ENCODE measurements around the gene ANKZF1. TPM values are rescaled to one million over a fixed set of nuclear protein-coding genes. Genes with fewer than 3 reads are reported as not detected.
A peak's percentile ranks its signal among the peaks of the same experiment; 100 is the strongest.

The ANKZF1 gene
- total and polyA plus RNA-seq, 8 donors: 27.8 to 263 (median 49.7) TPM

- Histone ChIP-seq H3K4me1 (peaks cover 25 to 47% (median 34%) of the 10 kb centered on the region in 4 donors), H3K36me3 (peaks cover 53 to 66% (median 61%) of the 10 kb centered on the region in 4 donors), H3K9me3 (no peaks in the 10 kb centered on the region), H3K27ac (no peak overlapping the region), H3K4me3 (no peak overlapping the region), H3K27me3 (no peaks in the 10 kb centered on the region)
- DNase-seq: no peak
- intact Hi-C loops (cut with DNase I; ENCODE audit: low total_unique reads): loop anchor here (5.0 kb wide), 1 partner anchor 42 kb away; the partner anchor contains the start of gene SLC23A3
- TF ChIP-seq POLR2AphosphoS5 (IDR thresholded peaks at IDR 0.05) (no peak), CTCF (IDR thresholded peaks at IDR 0.05) (no peak), POLR2A (IDR thresholded peaks at IDR 0.05) (no peak), EP300 (IDR thresholded peaks at IDR 0.05) (no peak)
- WGBS, 5 donors: 87 to 94% (median 93%) methylated on average over 6 of the region's 6 CpGs
These were observed 14.8 kb upstream of the ANKZF1 start for GRCh38 chr2:219214786-219215185.

GRCh38 chr2:219215871-219216534 is 13.6 kb upstream of the ANKZF1 start:
- Histone ChIP-seq H3K36me3 (peaks cover 52 to 66% (median 61%) of the 10 kb centered on the region in 4 donors), H3K4me1 (peaks cover 25 to 51% (median 40%) of the 10 kb centered on the region in 4 donors), H3K9me3 (no peaks in the 10 kb centered on the region), H3K4me3 (no peak overlapping the region), H3K27ac (peak overlapping the region in 3 of 5 donors; percentile 89 to 95 (median 94)), H3K27me3 (no peaks in the 10 kb centered on the region)
- no peak for DNase-seq
- no peak for TF ChIP-seq POLR2A (IDR thresholded peaks at IDR 0.05)
- TF ChIP-seq EP300 (IDR thresholded peaks at IDR 0.05): no peak
- no peak for TF ChIP-seq POLR2AphosphoS5 (IDR thresholded peaks at IDR 0.05)
- WGBS, 5 donors: 86 to 93% (median 91%) methylated on average over 23 to 27 of the region's 27 CpGs
- intact Hi-C loops (cut with DNase I; ENCODE audit: low total_unique reads): loop anchor here (5.0 kb wide), 1 partner anchor 44 kb away; the partner anchor contains the start of gene SLC23A3

GRCh38 chr2:219216535-219216915 is 13.1 kb upstream of the ANKZF1 start:
- no peak for TF ChIP-seq POLR2A (IDR thresholded peaks at IDR 0.05)
- TF ChIP-seq EP300 (IDR thresholded peaks at IDR 0.05): no peak
- TF ChIP-seq POLR2AphosphoS5 (IDR thresholded peaks at IDR 0.05): no peak
- TF ChIP-seq CTCF (IDR thresholded peaks at IDR 0.05): no peak
- H3K27ac ChIP-seq: peak overlapping the region in 3 of 5 donors; percentile 89 to 95 (median 94)
- WGBS, 5 donors: 81 to 94% (median 88%) methylated on average over 6 of the region's 6 CpGs
- no peak for DNase-seq
- no peaks in the 10 kb centered on the region for H3K27me3 ChIP-seq
- H3K4me3 ChIP-seq: no peak overlapping the region
- intact Hi-C loops (cut with DNase I; ENCODE audit: low total_unique reads): loop anchor here (5.0 kb wide), 1 partner anchor 44 kb away; the partner anchor contains the start of gene SLC23A3
- H3K36me3 ChIP-seq: peaks cover 56 to 68% (median 63%) of the 10 kb centered on the region in 4 donors
- H3K4me1 ChIP-seq: peaks cover 25 to 49% (median 39%) of the 10 kb centered on the region in 4 donors
- no peaks in the 10 kb centered on the region for H3K9me3 ChIP-seq

GRCh38 chr2:219218217-219218731 is 11.3 kb upstream of the ANKZF1 start:
- Histone ChIP-seq H3K4me3 (peak overlapping the region; percentile 50 to 69 (median 60)), H3K27me3 (no peaks in the 10 kb centered on the region), H3K9me3 (no peaks in the 10 kb centered on the region), H3K27ac (peak overlapping the region; percentile 81 to 95 (median 94)), H3K4me1 (peaks cover 25 to 49% (median 39%) of the 10 kb centered on the region in 4 donors), H3K36me3 (peaks cover 60 to 71% (median 65%) of the 10 kb centered on the region in 4 donors)
- no peak for TF ChIP-seq CTCF (IDR thresholded peaks at IDR 0.05)
- TF ChIP-seq POLR2A (IDR thresholded peaks at IDR 0.05): no peak
- no peak for TF ChIP-seq POLR2AphosphoS5 (IDR thresholded peaks at IDR 0.05)
- no peak for TF ChIP-seq EP300 (IDR thresholded peaks at IDR 0.05)
- DNase-seq: peak; percentile 72 to 85
- intact Hi-C loops (cut with DNase I; ENCODE audit: low total_unique reads): loop anchor here (5.0 kb wide), 1 partner anchor 46 kb away; the partner anchor contains the start of gene SLC23A3
- WGBS, 5 donors: 0 to 3% (median 0%) methylated on average over 8 to 37 of the region's 37 CpGs
